ENCODE measurements around the gene GAL3ST2.

GRCh38 chr2:241815477-241816430 is 39.1 kb downstream of the GAL3ST2 start:
- TF ChIP-seq EZH2 (IDR thresholded peaks at IDR 0.05; ENCODE audit: insufficient read depth, poor library complexity, severe bottlenecking), result no peak
- no peak for TF ChIP-seq EZH2phosphoT487 (IDR thresholded peaks at IDR 0.05; ENCODE audit: insufficient read depth, low read depth)

Data from GM23248 (cell line).